ENCODE results near the gene KLHL33.

The KLHL33 gene

GRCh38 chr14:20400589-20400964 lies 35.4 kb downstream of the KLHL33 start:
- Histone ChIP-seq H4K91ac (ENCODE audit: low read depth, low read length) (peak overlapping the region; percentile 36), H3K27ac (ENCODE audit: low read depth, low read length) (peak overlapping the region; percentile 79), H2BK12ac (ENCODE audit: low read length) (no peak overlapping the region), H2BK5ac (ENCODE audit: low read depth, low read length, poor library complexity) (no peak overlapping the region), H4K12ac (ENCODE audit: low read depth, low read length) (no peak overlapping the region), H2AK5ac (ENCODE audit: low read length) (no peak overlapping the region), H2BK120ac (ENCODE audit: insufficient read depth, low read length, poor library complexity) (no peak overlapping the region), H2AFZ (ENCODE audit: insufficient read depth, low read length, poor library complexity) (no peak overlapping the region), H3K4ac (ENCODE audit: low read depth, low read length) (no peak overlapping the region), H3K79me2 (ENCODE audit: control insufficient read depth, insufficient read depth, low read length, poor library complexity) (peaks cover 1% of the 10 kb centered on the region), H3K79me1 (ENCODE audit: low read length) (peaks cover 6% of the 10 kb centered on the region), H3K9me3 (ENCODE audit: insufficient read depth, low read depth, low read length) (no peaks in the 10 kb centered on the region), H3K14ac (ENCODE audit: low read length) (peak overlapping the region; percentile 2), H3K23ac (ENCODE audit: low read length) (no peak overlapping the region), H3K27me3 (ENCODE audit: insufficient read depth, low read length) (no peaks in the 10 kb centered on the region), H3K9ac (ENCODE audit: low read length) (no peak overlapping the region), H4K8ac (ENCODE audit: low read depth, low read length) (no peak overlapping the region), H3K36me3 (ENCODE audit: control insufficient read depth in 1 of 2, insufficient read depth in 2 of 2, low read length in 2 of 2) (peaks cover 19 to 33% of the 10 kb centered on the region in 2 experiments), H3K4me3 (ENCODE audit: low read depth, low read length) (no peak overlapping the region), H3K18ac (ENCODE audit: low read length) (no peak overlapping the region), H3K4me2 (ENCODE audit: low read length) (peak overlapping the region; percentile 33), H3K4me1 (ENCODE audit: control insufficient read depth in 1 of 2, insufficient read depth in 2 of 2, low read length in 2 of 2) (peaks cover 12 to 13% of the 10 kb centered on the region in 2 experiments)
- no peak for DNase-seq
- WGBS (ENCODE audit: extremely low coverage, insufficient coverage, insufficient read length): no CpG with 5 or more reads among the region's 1 CpG

GRCh38 chr14:20397511-20397910 lies 38.5 kb downstream of the KLHL33 start:
- Histone ChIP-seq H3K36me3 (ENCODE audit: control insufficient read depth in 1 of 2, insufficient read depth in 2 of 2, low read length in 2 of 2) (peaks cover 18% of the 10 kb centered on the region in 2 experiments), H3K23ac (ENCODE audit: low read length) (no peak overlapping the region), H4K91ac (ENCODE audit: low read depth, low read length) (no peak overlapping the region), H3K27ac (ENCODE audit: low read depth, low read length) (no peak overlapping the region), H3K4me3 (ENCODE audit: low read depth, low read length) (no peak overlapping the region), H3K79me1 (ENCODE audit: low read length) (peaks cover 6% of the 10 kb centered on the region), H3K79me2 (ENCODE audit: control insufficient read depth, insufficient read depth, low read length, poor library complexity) (peaks cover 1% of the 10 kb centered on the region), H3K9me3 (ENCODE audit: insufficient read depth, low read depth, low read length) (no peaks in the 10 kb centered on the region), H2AK5ac (ENCODE audit: low read length) (no peak overlapping the region), H3K9ac (ENCODE audit: low read length) (no peak overlapping the region), H4K12ac (ENCODE audit: low read depth, low read length) (no peak overlapping the region), H4K8ac (ENCODE audit: low read depth, low read length) (no peak overlapping the region), H3K18ac (ENCODE audit: low read length) (no peak overlapping the region), H2AFZ (ENCODE audit: insufficient read depth, low read length, poor library complexity) (no peak overlapping the region), H2BK12ac (ENCODE audit: low read length) (no peak overlapping the region), H3K14ac (ENCODE audit: low read length) (no peak overlapping the region), H2BK5ac (ENCODE audit: low read depth, low read length, poor library complexity) (no peak overlapping the region), H3K4me2 (ENCODE audit: low read length) (no peak overlapping the region), H3K4ac (ENCODE audit: low read depth, low read length) (no peak overlapping the region), H3K27me3 (ENCODE audit: insufficient read depth, low read length) (no peaks in the 10 kb centered on the region), H3K4me1 (ENCODE audit: control insufficient read depth in 1 of 2, insufficient read depth in 2 of 2, low read length in 2 of 2) (peaks cover 12 to 13% of the 10 kb centered on the region in 2 experiments), H2BK120ac (ENCODE audit: insufficient read depth, low read length, poor library complexity) (no peak overlapping the region)
- no peak for DNase-seq
- no CpG with 5 or more reads among the region's 3 CpGs for WGBS (ENCODE audit: extremely low coverage, insufficient coverage, insufficient read length)

DNA sequence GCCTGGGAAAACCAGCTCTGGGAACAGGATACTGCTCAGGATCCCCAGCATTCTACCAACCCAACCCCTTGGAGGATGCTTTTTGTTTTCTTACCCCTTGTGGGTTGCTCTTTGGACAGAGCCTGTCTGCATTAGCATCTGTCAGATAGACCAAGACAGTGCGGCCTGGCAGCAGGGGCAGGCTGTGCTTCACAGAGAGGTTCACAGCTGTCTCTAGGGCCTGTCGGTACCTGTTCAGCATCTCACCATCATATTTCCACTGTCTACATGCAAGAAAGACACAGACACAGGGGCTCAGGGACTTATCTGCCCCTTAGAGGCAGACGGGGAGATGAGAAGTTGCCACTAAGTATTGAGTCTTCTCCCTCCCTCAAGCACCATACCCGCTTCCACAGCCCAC lies 44.5 kb downstream of the KLHL33 start:
- H4K91ac ChIP-seq (ENCODE audit: low read depth, low read length): no peak overlapping the region
- H2BK120ac ChIP-seq (ENCODE audit: insufficient read depth, low read length, poor library complexity): no peak overlapping the region
- H3K18ac ChIP-seq (ENCODE audit: low read length): no peak overlapping the region
- no peak overlapping the region for H3K4me2 ChIP-seq (ENCODE audit: low read length)
- H4K8ac ChIP-seq (ENCODE audit: low read depth, low read length): no peak overlapping the region
- H2BK5ac ChIP-seq (ENCODE audit: low read depth, low read length, poor library complexity): no peak overlapping the region
- H3K79me2 ChIP-seq (ENCODE audit: control insufficient read depth, insufficient read depth, low read length, poor library complexity): no peaks in the 10 kb centered on the region
- H3K4me1 ChIP-seq (ENCODE audit: control insufficient read depth in 1 of 2, insufficient read depth in 2 of 2, low read length in 2 of 2): no peaks in the 10 kb centered on the region
- H3K9ac ChIP-seq (ENCODE audit: low read length): no peak overlapping the region
- DNase-seq: no peak
- H3K4me3 ChIP-seq (ENCODE audit: low read depth, low read length): no peak overlapping the region
- H2BK12ac ChIP-seq (ENCODE audit: low read length): no peak overlapping the region
- WGBS (ENCODE audit: extremely low coverage, insufficient coverage, insufficient read length): no CpG with 5 or more reads among the region's 4 CpGs
- no peaks in the 10 kb centered on the region for H3K27me3 ChIP-seq (ENCODE audit: insufficient read depth, low read length)
- no peak overlapping the region for H2AFZ ChIP-seq (ENCODE audit: insufficient read depth, low read length, poor library complexity)
- peaks cover 33 to 48% of the 10 kb centered on the region in 2 experiments for H3K36me3 ChIP-seq (ENCODE audit: control insufficient read depth in 1 of 2, insufficient read depth in 2 of 2, low read length in 2 of 2)
- no peaks in the 10 kb centered on the region for H3K79me1 ChIP-seq (ENCODE audit: low read length)
- no peak overlapping the region for H4K12ac ChIP-seq (ENCODE audit: low read depth, low read length)
- H3K14ac ChIP-seq (ENCODE audit: low read length): no peak overlapping the region
- H2AK5ac ChIP-seq (ENCODE audit: low read length): no peak overlapping the region
- H3K23ac ChIP-seq (ENCODE audit: low read length): no peak overlapping the region
- H3K4ac ChIP-seq (ENCODE audit: low read depth, low read length): no peak overlapping the region
- H3K27ac ChIP-seq (ENCODE audit: low read depth, low read length): no peak overlapping the region
- H3K9me3 ChIP-seq (ENCODE audit: insufficient read depth, low read depth, low read length): no peaks in the 10 kb centered on the region

- Histone ChIP-seq H3K27ac (ENCODE audit: low read depth, low read length) (no peak overlapping the region), H3K27me3 (ENCODE audit: insufficient read depth, low read length) (no peaks in the 10 kb centered on the region), H3K14ac (ENCODE audit: low read length) (no peak overlapping the region), H3K4me1 (ENCODE audit: control insufficient read depth in 1 of 2, insufficient read depth in 2 of 2, low read length in 2 of 2) (no peaks in the 10 kb centered on the region), H3K79me1 (ENCODE audit: low read length) (no peaks in the 10 kb centered on the region), H3K9ac (ENCODE audit: low read length) (no peak overlapping the region), H2BK5ac (ENCODE audit: low read depth, low read length, poor library complexity) (no peak overlapping the region), H4K12ac (ENCODE audit: low read depth, low read length) (no peak overlapping the region), H2BK120ac (ENCODE audit: insufficient read depth, low read length, poor library complexity) (no peak overlapping the region), H2AK5ac (ENCODE audit: low read length) (no peak overlapping the region), H2AFZ (ENCODE audit: insufficient read depth, low read length, poor library complexity) (no peak overlapping the region), H3K79me2 (ENCODE audit: control insufficient read depth, insufficient read depth, low read length, poor library complexity) (no peaks in the 10 kb centered on the region), H4K91ac (ENCODE audit: low read depth, low read length) (no peak overlapping the region), H3K4me3 (ENCODE audit: low read depth, low read length) (no peak overlapping the region), H4K8ac (ENCODE audit: low read depth, low read length) (no peak overlapping the region), H3K18ac (ENCODE audit: low read length) (no peak overlapping the region), H3K23ac (ENCODE audit: low read length) (no peak overlapping the region), H3K36me3 (ENCODE audit: control insufficient read depth in 1 of 2, insufficient read depth in 2 of 2, low read length in 2 of 2) (peaks cover 47 to 64% of the 10 kb centered on the region in 2 experiments), H3K4ac (ENCODE audit: low read depth, low read length) (no peak overlapping the region), H2BK12ac (ENCODE audit: low read length) (no peak overlapping the region), H3K9me3 (ENCODE audit: insufficient read depth, low read depth, low read length) (peaks cover 2% of the 10 kb centered on the region), H3K4me2 (ENCODE audit: low read length) (no peak overlapping the region)
- DNase-seq: no peak
- no CpG with 5 or more reads among the region's 4 CpGs for WGBS (ENCODE audit: extremely low coverage, insufficient coverage, insufficient read length)
Measured at GRCh38 chr14:20388159-20388558, 47.8 kb downstream of the KLHL33 start.

All from trophoblast cell (in vitro differentiated cells and primary cell).